ENCODE measurements around the gene DICER1.

Gene DICER1

DNA sequence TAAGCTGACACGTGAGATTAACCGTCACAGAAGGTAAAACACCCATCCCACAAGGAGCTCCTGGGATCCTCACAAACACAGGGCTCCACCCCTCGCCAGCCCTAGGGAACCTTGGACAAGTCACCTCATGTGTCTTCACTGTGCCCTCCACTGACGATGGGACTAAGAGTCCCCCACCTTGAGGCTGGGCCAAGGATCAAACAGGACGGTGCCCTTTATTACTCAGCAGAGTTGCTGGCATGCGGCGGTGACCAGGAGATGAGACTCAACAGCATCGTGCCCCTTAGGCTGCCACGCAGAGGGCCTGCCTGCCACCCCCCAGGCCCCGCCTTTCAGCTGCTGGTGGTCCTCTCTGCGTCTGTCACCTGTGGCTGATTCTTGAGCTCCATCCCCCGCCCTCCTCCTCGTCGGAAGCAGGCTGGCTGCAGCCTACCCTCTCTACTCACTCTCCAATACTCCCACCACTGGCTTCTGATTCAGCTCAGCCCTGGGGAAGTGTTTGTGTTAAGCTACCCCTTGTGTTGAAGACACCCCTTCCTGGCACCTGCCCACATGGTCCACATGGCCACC, 105.2 kb downstream of the DICER1 start:
- no peak for DNase-seq

- no peak for DNase-seq
Measured at GRCh38 chr14:95049952-95050351, 107.4 kb downstream of the DICER1 start.

GRCh38 chr14:95048771-95049312, 108.5 kb downstream of the DICER1 start:
- DNase-seq = no peak

DNA sequence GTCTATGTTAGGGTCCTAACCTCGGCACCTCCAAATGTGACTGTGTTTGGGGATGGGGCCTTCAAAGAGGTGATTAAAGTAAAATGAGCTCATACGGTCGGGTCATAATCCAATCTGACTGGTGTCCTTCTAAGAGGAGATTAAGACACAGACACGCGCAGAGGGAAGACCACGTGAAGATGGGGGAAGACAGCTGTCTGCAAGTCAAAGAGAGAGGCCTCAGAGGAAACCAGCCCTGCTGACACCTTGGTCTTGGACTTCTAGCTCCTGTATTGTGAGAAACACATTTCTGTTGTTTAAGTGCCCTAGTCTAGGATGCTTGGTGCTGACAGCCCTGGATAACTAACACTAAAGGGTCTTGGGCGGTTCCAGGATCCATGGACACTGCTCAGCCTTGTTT, 109.6 kb downstream of the DICER1 start:
- DNase-seq = no peak

- no peak for DNase-seq
Measured at GRCh38 chr14:95046711-95047681, 110.3 kb downstream of the DICER1 start.

GRCh38 chr14:95045836-95046430, 111.4 kb downstream of the DICER1 start:
- DNase-seq = no peak

- no peak for DNase-seq
Measured at GRCh38 chr14:95045106-95045701, 112.1 kb downstream of the DICER1 start.

DNA sequence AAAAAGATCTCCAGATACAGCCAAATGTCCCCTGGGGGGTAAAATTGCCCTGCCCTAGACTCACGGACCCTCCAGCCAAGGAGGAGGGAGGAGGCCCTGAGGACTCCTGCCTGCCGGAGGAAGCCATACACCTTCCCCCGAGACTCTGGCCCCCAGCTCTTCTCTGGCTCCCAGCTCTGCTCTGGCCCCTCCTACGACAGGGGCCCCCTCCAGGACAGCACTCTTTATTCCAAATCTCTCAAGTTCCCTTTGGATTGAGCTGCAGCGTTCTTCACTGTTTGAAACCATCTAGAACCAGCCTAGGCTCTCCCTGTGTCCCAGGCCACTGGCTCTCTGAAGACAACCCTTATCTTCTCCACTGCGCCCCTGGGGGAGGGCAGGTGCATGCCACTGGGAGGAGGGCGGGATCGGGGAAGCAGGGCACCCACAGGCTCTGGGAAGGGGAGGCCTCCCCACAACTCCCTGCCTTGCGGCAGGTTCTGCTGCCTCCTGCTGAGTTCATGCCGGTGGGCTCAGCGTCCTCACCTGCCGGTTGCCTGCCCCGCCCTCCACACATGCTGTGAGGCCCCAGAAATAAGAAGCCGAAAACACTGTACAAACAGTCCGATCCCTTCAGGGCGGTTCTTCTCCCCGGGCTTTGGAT, 112.7 kb downstream of the DICER1 start:
- no peak for DNase-seq

GRCh38 chr14:95043732-95044462, 113.4 kb downstream of the DICER1 start:
- no peak for DNase-seq

- no peak for DNase-seq
Measured at GRCh38 chr14:95043314-95043713, 114.0 kb downstream of the DICER1 start.

- no peak for DNase-seq
Measured at GRCh38 chr14:95041477-95042020, 115.8 kb downstream of the DICER1 start.

DNA sequence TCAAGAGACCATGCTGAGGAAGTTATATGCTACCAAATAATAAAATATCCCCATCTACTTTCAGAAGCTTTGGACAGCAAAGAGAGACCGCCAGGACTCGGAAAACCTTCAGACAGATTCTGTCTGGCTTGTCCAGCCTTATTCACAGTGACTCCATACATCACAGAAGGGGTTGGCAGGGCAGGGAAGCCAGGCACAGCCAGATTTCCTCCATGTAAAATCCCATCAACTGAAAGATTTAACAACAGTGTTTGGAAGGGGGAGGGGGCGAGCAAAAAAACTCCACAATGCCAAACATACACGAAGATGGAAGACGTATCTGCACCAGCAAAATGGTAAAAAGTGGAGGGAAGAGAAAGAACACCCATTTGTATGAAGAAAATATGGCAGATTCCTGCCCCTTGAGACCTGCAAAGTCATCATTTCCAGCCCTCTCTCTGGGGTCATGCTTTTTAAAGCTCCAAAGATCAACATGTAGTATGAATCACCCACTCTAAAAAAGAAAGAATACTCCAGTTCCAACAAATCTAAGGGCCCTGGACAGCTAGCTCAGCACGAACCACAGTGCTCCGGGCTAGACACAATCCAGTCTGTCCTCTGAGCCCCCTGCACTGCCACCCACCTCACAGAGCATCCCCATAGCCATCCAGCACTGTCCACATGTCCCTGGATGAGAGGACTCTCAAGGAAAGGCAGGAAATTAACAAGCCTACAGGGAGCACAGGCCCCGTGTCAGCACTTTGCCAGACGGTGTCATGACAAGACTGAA, 116.4 kb downstream of the DICER1 start:
- no peak for DNase-seq

- no peak for DNase-seq
Measured at GRCh38 chr14:95039993-95040348, 117.4 kb downstream of the DICER1 start.

GRCh38 chr14:95039259-95039992, 117.9 kb downstream of the DICER1 start:
- DNase-seq = no peak

DNA sequence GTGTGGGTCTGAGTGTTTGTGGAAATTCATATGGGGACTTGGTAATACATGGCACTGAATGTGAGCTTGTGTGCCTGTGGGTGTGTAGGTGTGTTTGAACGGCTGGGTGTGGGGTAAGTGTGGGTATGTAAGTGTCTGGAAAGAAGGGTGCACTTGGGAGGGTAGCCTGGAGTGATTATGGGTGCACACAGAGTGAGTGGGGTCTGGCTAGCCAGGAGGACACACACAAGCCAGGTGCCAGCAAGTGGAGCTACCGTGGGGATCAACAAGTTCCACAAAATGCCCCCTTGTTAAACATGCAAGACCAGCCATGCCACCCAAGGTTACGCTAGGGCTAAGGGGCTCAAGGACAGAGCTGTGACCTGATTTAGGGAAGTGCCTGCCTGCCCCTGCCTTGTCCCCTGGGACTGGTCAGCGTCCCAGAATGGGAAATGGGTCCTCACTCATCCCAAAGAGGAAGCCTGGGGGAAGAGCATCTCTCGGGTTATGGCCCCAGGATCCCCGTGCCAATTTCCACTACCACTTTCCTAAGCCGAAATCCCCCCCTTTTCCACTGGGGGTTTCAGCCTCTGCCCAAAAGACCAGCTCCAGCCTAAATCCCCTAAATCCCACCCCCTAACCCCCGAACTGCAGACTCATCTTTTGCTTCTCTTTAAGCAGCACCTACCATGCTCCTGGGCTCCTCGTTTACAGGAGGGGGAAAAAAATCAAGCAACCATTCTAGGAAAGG, 118.6 kb downstream of the DICER1 start:
- DNase-seq = no peak

GRCh38 chr14:95037273-95037672, 120.1 kb downstream of the DICER1 start:
- no peak for DNase-seq
